Stimulated activated memory B cell treated with anti-CD40 and anti-IgM and Interleukin-4, amounts not matched to agents 10 μg/mL and 1 μg/mL and 100 μg/mL, for 72 hours (primary cell): Measurements from ENCODE around the gene GLI3.

Experiments used
- ATAC-seq: fragments of 150-1000 bp; cut with Tn5 transposase; 2 replicates; pipeline ENCODE4 v1.10.0; 2021
- H3K27ac Mint-ChIP-seq: one replicate; pipeline ENCODE4 v1.8.0; 2022; ENCODE audit warnings: mild to moderate bottlenecking, mixed read lengths
- H3K27me3 Mint-ChIP-seq: one replicate; pipeline ENCODE4 v1.8.0; 2022; ENCODE audit warnings: mixed read lengths
- H3K36me3 Mint-ChIP-seq: one replicate; pipeline ENCODE4 v1.8.0; 2022; ENCODE audit warnings: mixed read lengths
- H3K4me1 Mint-ChIP-seq: one replicate; pipeline ENCODE4 v1.8.0; 2022; ENCODE audit warnings: mixed read lengths
- H3K4me3 Mint-ChIP-seq: one replicate; pipeline ENCODE4 v1.8.0; 2022; ENCODE audit warnings: mild to moderate bottlenecking, moderate library complexity, mixed read lengths
- H3K9me3 Mint-ChIP-seq: one replicate; pipeline ENCODE4 v1.8.0; 2022; ENCODE audit warnings: mixed read lengths

GLI3 gene

GRCh38 chr7:42012313-42012712 lies 224.7 kb downstream of the GLI3 start:
- Mint-ChIP-seq H3K9me3 (peaks cover 11% of the 10 kb centered on the region), H3K4me1 (peaks cover 1% of the 10 kb centered on the region), H3K4me3 (no peak overlapping the region), H3K27ac (no peak overlapping the region), H3K27me3 (peaks cover 10% of the 10 kb centered on the region), H3K36me3 (peaks cover 10% of the 10 kb centered on the region)
- no peak for ATAC-seq

DNA sequence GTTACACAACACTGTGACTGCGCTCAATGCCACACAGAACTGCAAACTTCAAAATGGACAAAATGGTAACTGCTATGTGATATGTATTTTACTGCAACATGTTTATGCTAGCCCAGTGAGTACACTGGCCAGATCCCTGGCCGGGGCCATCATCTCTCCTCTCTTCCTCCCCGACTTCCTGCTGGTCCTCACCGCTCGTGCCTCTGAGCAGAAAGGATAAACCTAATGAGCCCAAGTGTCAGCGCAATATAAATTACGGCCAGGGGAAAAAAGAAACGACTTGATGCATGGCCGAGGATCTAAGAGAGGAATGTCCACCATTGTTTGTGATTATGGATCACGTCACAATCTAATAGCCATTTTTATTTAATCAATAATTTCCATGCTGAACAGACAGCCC lies 225.2 kb downstream of the GLI3 start:
- Mint-ChIP-seq H3K4me3 (no peak overlapping the region), H3K36me3 (peaks cover 10% of the 10 kb centered on the region), H3K4me1 (no peaks in the 10 kb centered on the region), H3K27ac (no peak overlapping the region), H3K9me3 (peaks cover 11% of the 10 kb centered on the region), H3K27me3 (peaks cover 5% of the 10 kb centered on the region)
- no peak for ATAC-seq

- Mint-ChIP-seq H3K4me3 (no peak overlapping the region), H3K9me3 (peaks cover 7% of the 10 kb centered on the region)
Observed at GRCh38 chr7:42010751-42011150, 226.3 kb downstream of the GLI3 start.

GRCh38 chr7:42006801-42007513 lies 230.1 kb downstream of the GLI3 start:
- no peak for ATAC-seq
- Mint-ChIP-seq H3K4me1 (no peaks in the 10 kb centered on the region), H3K27me3 (no peaks in the 10 kb centered on the region), H3K9me3 (no peaks in the 10 kb centered on the region), H3K27ac (no peak overlapping the region), H3K4me3 (no peak overlapping the region), H3K36me3 (no peaks in the 10 kb centered on the region)

More at GRCh38 chr7:42010751-42011150, 226.3 kb downstream of the GLI3 start:
- H3K36me3 Mint-ChIP-seq: peaks cover 10% of the 10 kb centered on the region
- no peak for ATAC-seq
- no peaks in the 10 kb centered on the region for H3K27me3 Mint-ChIP-seq
- no peaks in the 10 kb centered on the region for H3K4me1 Mint-ChIP-seq
- no peak overlapping the region for H3K27ac Mint-ChIP-seq

- no peak overlapping the region for H3K27ac Mint-ChIP-seq
- H3K4me3 Mint-ChIP-seq: no peak overlapping the region
- ATAC-seq: no peak
- H3K4me1 Mint-ChIP-seq: no peaks in the 10 kb centered on the region
- no peaks in the 10 kb centered on the region for H3K9me3 Mint-ChIP-seq
- no peaks in the 10 kb centered on the region for H3K36me3 Mint-ChIP-seq
- H3K27me3 Mint-ChIP-seq: peaks cover 17% of the 10 kb centered on the region
Observed at GRCh38 chr7:42002654-42003053, 234.4 kb downstream of the GLI3 start.

DNA sequence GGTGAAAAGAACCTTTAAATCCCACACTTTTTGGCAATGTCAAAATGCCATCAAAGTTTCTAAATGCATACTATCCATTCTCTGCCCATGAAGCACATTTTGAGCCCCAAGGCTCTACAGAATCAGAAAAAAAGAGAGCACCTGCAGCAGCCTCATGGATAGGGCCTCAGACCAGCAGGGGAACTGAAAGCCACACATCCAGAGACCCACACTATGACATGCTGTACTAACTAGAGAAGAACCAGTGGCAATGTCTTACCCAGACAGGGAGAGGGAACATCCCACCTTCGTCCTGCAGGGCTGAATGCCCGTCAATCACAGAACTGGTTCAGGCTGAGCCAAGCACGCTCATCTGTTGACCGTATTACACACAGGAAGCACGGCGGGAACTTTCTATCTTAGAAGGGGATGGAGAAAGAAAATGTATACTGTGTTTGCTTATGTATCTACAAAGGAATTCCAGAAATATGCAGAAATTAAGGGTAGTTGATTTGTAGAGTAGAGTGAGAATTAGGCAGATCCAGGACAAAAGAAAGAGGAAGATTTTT lies 237.2 kb downstream of the GLI3 start:
- H3K4me3 Mint-ChIP-seq: no peak overlapping the region
- no peaks in the 10 kb centered on the region for H3K4me1 Mint-ChIP-seq
- H3K36me3 Mint-ChIP-seq: no peaks in the 10 kb centered on the region
- H3K9me3 Mint-ChIP-seq: no peaks in the 10 kb centered on the region
- H3K27ac Mint-ChIP-seq: no peak overlapping the region
- ATAC-seq: peak; percentile 43
- peaks cover 17% of the 10 kb centered on the region for H3K27me3 Mint-ChIP-seq

DNA sequence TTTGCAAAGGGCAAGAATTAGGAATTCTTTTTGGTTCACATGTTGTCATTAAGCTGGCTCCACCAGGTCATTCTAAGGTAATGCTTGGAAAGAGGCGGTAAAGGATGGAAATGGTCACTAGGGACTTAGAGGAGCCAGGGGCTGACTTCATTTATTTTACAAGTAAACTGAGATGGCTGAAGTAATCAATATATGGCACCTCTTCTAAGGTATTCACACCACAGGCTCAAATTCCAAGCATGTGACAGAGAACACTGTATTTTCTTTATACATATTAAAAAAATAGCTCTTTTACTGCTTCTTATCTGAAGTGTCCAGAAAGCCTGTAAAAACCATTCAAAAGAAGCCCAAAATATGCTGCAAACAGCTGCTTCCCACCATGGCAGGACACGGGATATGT lies 239.0 kb downstream of the GLI3 start:
- Mint-ChIP-seq H3K4me3 (no peak overlapping the region), H3K9me3 (no peaks in the 10 kb centered on the region), H3K27ac (no peak overlapping the region), H3K36me3 (no peaks in the 10 kb centered on the region), H3K4me1 (no peaks in the 10 kb centered on the region), H3K27me3 (peaks cover 17% of the 10 kb centered on the region)
- ATAC-seq: no peak

DNA sequence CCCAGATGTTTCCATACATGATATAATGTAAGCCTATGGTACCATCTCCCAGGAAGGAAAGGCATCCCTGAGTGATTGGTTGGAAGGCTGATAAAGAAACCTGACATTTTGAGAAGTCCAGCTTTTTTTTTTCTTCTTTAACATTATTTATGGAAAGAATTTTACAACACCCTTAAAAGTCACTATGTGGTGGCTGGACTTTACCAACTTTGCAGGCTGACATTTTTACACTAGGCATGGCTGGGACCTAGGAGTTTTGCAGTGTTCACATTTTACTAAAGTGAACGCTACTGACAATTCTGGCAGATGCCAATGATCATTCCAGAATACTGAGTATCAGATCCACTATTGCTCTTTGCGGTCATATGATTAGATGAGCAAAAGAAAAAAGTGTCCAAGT lies 239.9 kb downstream of the GLI3 start:
- no peak overlapping the region for H3K4me3 Mint-ChIP-seq
- H3K4me1 Mint-ChIP-seq: no peaks in the 10 kb centered on the region
- H3K27me3 Mint-ChIP-seq: peaks cover 17% of the 10 kb centered on the region
- no peak for ATAC-seq
- no peaks in the 10 kb centered on the region for H3K9me3 Mint-ChIP-seq
- H3K27ac Mint-ChIP-seq: no peak overlapping the region
- H3K36me3 Mint-ChIP-seq: no peaks in the 10 kb centered on the region

DNA sequence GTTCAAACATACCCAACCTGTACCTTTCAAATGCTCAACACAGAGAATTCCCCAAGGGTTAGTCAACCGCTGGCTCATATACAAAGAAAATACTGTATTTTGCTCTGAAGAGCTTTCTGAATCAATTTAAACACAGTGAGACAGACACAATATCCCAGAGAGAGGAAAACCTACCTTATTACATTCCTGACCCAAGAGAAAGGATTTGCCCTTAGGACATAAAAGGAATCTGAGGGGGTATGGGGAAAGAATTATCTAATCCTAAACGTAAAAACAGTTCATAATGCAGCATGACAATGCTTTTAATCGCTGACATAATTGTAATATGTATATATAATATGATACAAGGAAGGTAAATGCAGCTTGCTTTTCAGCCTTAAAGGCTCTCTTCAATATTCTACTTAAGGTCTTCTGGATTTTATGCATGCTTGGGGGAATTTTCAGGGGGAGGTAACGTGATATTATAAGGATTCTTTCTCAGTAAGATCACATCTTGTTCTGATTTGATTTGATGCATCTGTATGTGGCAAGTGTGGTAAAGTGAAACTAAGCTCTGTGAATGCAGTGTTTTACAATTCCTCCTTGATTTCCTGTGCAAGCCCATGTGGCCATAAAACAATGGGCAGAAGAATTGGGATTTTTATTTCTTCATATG lies 240.5 kb downstream of the GLI3 start:
- H3K9me3 Mint-ChIP-seq: no peaks in the 10 kb centered on the region
- H3K36me3 Mint-ChIP-seq: no peaks in the 10 kb centered on the region
- H3K4me1 Mint-ChIP-seq: no peaks in the 10 kb centered on the region
- no peak overlapping the region for H3K27ac Mint-ChIP-seq
- no peak overlapping the region for H3K4me3 Mint-ChIP-seq
- peaks cover 17% of the 10 kb centered on the region for H3K27me3 Mint-ChIP-seq
- ATAC-seq: no peak

DNA sequence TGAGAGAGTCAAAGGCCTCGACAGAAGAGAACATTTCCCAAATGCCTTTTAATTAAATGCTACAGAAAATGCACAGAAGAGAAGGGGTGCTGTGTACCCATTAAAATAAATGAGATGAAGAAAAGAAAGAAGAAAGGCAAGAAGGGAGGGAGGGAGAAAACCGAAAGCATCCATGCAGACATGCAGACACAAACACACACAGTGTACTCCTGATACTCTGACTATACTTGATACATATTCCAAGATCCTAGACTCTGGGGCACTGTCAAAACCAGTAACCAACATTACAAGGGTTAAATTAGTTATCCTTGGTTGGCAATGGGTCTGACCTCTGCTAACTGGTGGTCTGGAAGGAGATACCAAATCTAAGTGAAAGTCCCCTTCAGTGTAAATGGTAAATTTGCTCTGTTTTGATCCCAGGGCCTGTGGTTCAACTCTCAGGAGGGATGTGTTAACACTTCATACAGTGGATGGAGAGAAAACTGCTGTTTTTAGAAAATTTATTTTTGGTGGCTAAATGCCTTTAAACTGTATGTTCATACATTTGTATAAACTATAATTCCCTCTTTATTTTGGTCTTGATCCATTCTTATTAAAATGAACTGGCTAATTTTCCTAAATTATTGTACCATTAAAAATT lies 241.3 kb downstream of the GLI3 start:
- no peak overlapping the region for H3K4me3 Mint-ChIP-seq
- no peak overlapping the region for H3K27ac Mint-ChIP-seq
- ATAC-seq: no peak
- H3K9me3 Mint-ChIP-seq: no peaks in the 10 kb centered on the region
- H3K4me1 Mint-ChIP-seq: no peaks in the 10 kb centered on the region
- H3K36me3 Mint-ChIP-seq: no peaks in the 10 kb centered on the region
- H3K27me3 Mint-ChIP-seq: peaks cover 15% of the 10 kb centered on the region

- no peak overlapping the region for H3K4me3 Mint-ChIP-seq
- no peaks in the 10 kb centered on the region for H3K36me3 Mint-ChIP-seq
- H3K9me3 Mint-ChIP-seq: no peaks in the 10 kb centered on the region
- H3K27me3 Mint-ChIP-seq: peaks cover 4% of the 10 kb centered on the region
- no peaks in the 10 kb centered on the region for H3K4me1 Mint-ChIP-seq
- no peak overlapping the region for H3K27ac Mint-ChIP-seq
- ATAC-seq: no peak
Observed at GRCh38 chr7:41994746-41995110, 242.3 kb downstream of the GLI3 start.

DNA sequence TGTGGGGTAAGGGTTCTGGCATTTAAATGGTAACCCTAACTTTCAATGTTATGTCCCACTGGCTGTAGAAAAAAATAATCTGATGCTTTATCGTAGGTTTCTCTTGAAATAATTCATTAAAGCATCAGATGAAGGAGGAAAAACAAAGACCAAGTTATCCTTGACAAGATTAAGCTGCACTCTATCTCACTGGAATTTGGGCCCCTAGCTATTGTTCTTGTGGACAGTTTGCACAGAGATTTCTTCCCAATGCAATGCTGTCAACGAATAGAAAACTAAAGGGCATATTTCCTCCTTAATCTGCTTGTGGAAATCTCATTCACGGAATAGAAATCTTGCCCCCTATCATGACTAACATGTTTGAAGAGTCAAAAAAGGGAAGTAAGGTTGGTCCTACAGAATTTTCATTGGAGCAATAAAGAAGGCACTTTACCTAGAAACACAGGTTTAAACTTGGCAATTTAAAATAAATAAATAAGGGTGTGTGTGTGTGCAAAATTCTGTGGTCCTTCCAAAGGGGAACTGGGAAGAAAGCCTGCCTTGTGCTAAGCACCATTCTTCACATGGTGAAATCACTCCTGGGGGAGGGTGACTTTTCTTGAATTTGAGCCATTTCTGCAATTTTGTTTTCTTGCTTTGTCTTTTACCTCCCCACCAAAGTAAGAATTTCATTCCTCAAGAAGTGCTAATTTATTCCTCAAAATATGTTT lies 242.8 kb downstream of the GLI3 start:
- ATAC-seq: no peak

GRCh38 chr7:41992881-41993867 lies 243.8 kb downstream of the GLI3 start:
- Mint-ChIP-seq H3K27me3 (no peaks in the 10 kb centered on the region), H3K27ac (no peak overlapping the region), H3K4me3 (no peak overlapping the region), H3K4me1 (no peaks in the 10 kb centered on the region), H3K9me3 (no peaks in the 10 kb centered on the region), H3K36me3 (no peaks in the 10 kb centered on the region)
- ATAC-seq: no peak

More for the DNA sequence above, 242.8 kb downstream of the GLI3 start:
- Mint-ChIP-seq H3K4me3 (no peak overlapping the region), H3K9me3 (no peaks in the 10 kb centered on the region), H3K36me3 (no peaks in the 10 kb centered on the region), H3K27ac (no peak overlapping the region), H3K27me3 (no peaks in the 10 kb centered on the region), H3K4me1 (no peaks in the 10 kb centered on the region)

DNA sequence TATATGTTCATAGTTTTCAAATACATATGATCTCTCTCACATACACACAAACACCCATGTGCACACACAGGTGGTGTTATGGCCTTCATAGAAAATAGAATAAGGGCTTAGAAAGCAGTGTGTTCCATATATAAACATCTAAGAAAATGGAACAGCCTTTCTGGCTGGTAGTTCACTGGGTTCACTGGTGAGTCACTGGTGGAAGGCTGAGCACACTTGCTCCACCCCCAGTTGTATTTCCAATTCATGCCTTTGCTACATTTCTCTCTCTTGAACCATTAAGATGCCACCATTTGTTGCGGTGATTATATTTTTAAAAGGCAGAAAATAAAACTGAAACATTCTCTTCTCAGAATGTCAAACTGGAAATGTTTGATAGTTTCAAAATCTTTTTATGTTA lies 252.1 kb downstream of the GLI3 start:
- Mint-ChIP-seq H3K4me1 (no peaks in the 10 kb centered on the region), H3K36me3 (no peaks in the 10 kb centered on the region), H3K9me3 (no peaks in the 10 kb centered on the region), H3K27ac (no peak overlapping the region), H3K27me3 (peaks cover 9% of the 10 kb centered on the region), H3K4me3 (no peak overlapping the region)
- ATAC-seq: no peak
